Adrenal gland (tissue), 5 donors: Measurements from ENCODE around the gene OVAAL.

ENCODE experiments used
- CTCF ChIP-seq, 6 experiments: fragments of 450-650 bp in 4 of 6; fragments of 200-600 bp in 2 of 6; sonication (generic) in 1 of 6; IDR thresholded peaks; 1 replicate in 5 of 6; 2 replicates in 1 of 6; pipeline versions ENCODE4 v1.5.1 to v1.8.0; 2016 to 2021; ENCODE audit warnings: antibody characterized with exemption in 6 of 6, mild to moderate bottlenecking in 2 of 6, moderate library complexity in 1 of 6
- POLR2A ChIP-seq, 2 donors: fragments of 450-650 bp; IDR thresholded peaks; one replicate each; pipeline ENCODE4 v1.6.1; 2017; ENCODE audit warnings: antibody characterized with exemption in 2 of 2, mild to moderate bottlenecking in 2 of 2, moderate library complexity in 1 of 2
- donor health status: DM: no; HTN: no; CAD: no.

- TF ChIP-seq CTCF (IDR thresholded peaks at IDR 0.05), result no peak
- no peak for TF ChIP-seq POLR2A (IDR thresholded peaks at IDR 0.05)
These were observed 29.4 kb downstream of the OVAAL start for GRCh38 chr1:180588121-180588520.
